Measurements from ENCODE around the gene BRINP3. TPM values are rescaled to one million over a fixed set of nuclear protein-coding genes. Genes with fewer than 3 reads are reported as not detected.

BRINP3 gene
- total RNA-seq, 1 experiment from 2014 or later: not detected

DNA sequence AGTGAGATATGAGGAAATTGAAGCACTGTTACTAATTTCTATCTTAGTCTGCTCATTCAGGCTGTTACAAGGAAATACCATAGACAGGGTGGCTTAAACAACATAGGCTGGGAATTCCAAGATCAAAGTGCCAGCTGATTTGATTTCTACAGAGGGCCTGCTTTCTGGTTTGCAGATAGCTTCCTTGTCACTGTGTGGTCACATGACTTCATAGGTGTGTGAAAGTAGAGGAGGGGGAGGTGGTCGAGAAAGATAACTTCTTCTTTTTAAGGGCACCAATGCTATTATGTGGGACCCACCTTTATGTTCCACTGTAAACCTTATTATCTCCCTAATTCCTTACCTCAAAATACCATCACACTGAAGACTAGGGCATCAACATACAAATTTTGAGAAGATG lies 6.4 kb upstream of the BRINP3 start:
- no peak overlapping the region for H3K4me3 Mint-ChIP-seq
- Histone ChIP-seq H2BK20ac (ENCODE audit: low read depth, low read length, poor library complexity, severe bottlenecking) (no peak overlapping the region), H3K9ac (ENCODE audit: extremely low read depth, insufficient read length, low read length) (no peak overlapping the region)

More for the DNA sequence above, 6.4 kb upstream of the BRINP3 start:
- Histone ChIP-seq H3K4ac (ENCODE audit: low read depth, low read length) (no peak overlapping the region), H3K4me1 (ENCODE audit: insufficient read depth, low read length) (no peaks in the 10 kb centered on the region), H3K23ac (ENCODE audit: insufficient read length, low read depth, low read length) (no peak overlapping the region), H3K4me2 (ENCODE audit: insufficient read depth, insufficient read length, low read length) (no peak overlapping the region), H2AK5ac (ENCODE audit: insufficient read length, low read length) (no peak overlapping the region), H3K18ac (ENCODE audit: insufficient read length, low read depth, low read length) (no peak overlapping the region), H2BK12ac (ENCODE audit: insufficient read length, low read depth, low read length) (no peak overlapping the region), H3K27me3 (ENCODE audit: insufficient read depth, low read length) (no peaks in the 10 kb centered on the region), H3K79me2 (ENCODE audit: insufficient read depth, low read length) (no peaks in the 10 kb centered on the region), H3T11ph (ENCODE audit: low read length) (no peak overlapping the region), H3K27ac (ENCODE audit: insufficient read length, low read depth, low read length) (no peak overlapping the region), H4K91ac (ENCODE audit: insufficient read length, low read depth, low read length) (no peak overlapping the region), H3K9me3 (ENCODE audit: control insufficient read depth, low read depth, low read length) (no peaks in the 10 kb centered on the region), H2BK15ac (ENCODE audit: low read depth, low read length) (no peak overlapping the region), H3K23me2 (ENCODE audit: insufficient read length, low read depth, low read length, poor library complexity, severe bottlenecking) (peaks cover 4% of the 10 kb centered on the region), H3K79me1 (ENCODE audit: insufficient read depth, low read depth, low read length, poor library complexity, severe bottlenecking) (no peaks in the 10 kb centered on the region), H2BK120ac (ENCODE audit: low read depth, low read length, poor library complexity, severe bottlenecking) (no peak overlapping the region), H4K20me1 (ENCODE audit: control insufficient read depth, insufficient read depth, insufficient read length) (no peaks in the 10 kb centered on the region), H3K14ac (ENCODE audit: insufficient read depth, low read length) (no peak overlapping the region), H4K8ac (replicated peaks; ENCODE audit: insufficient read length, low read depth, low read length) (no peak overlapping the region), H3K56ac (ENCODE audit: insufficient read length, low read depth, low read length) (no peak overlapping the region), H2BK5ac (ENCODE audit: insufficient read length, low read length) (no peak overlapping the region), H4K5ac (ENCODE audit: insufficient read length, low read depth, low read length) (no peak overlapping the region), H2AFZ (ENCODE audit: low read length) (no peak overlapping the region)
- H3K27ac Mint-ChIP-seq: no peak overlapping the region
- peaks cover 8 to 15% of the 10 kb centered on the region in 2 experiments for H3K4me1 Mint-ChIP-seq
- no peaks in the 10 kb centered on the region for H3K36me3 Mint-ChIP-seq (ENCODE audit: insufficient read depth in 1 of 3, low read depth in 3 of 3)
- no CpG with 5 or more reads among the region's 1 CpG for WGBS (ENCODE audit: extremely low coverage, insufficient read length, low lambda C conversion rate)
- TF ChIP-seq, protein P1, sequence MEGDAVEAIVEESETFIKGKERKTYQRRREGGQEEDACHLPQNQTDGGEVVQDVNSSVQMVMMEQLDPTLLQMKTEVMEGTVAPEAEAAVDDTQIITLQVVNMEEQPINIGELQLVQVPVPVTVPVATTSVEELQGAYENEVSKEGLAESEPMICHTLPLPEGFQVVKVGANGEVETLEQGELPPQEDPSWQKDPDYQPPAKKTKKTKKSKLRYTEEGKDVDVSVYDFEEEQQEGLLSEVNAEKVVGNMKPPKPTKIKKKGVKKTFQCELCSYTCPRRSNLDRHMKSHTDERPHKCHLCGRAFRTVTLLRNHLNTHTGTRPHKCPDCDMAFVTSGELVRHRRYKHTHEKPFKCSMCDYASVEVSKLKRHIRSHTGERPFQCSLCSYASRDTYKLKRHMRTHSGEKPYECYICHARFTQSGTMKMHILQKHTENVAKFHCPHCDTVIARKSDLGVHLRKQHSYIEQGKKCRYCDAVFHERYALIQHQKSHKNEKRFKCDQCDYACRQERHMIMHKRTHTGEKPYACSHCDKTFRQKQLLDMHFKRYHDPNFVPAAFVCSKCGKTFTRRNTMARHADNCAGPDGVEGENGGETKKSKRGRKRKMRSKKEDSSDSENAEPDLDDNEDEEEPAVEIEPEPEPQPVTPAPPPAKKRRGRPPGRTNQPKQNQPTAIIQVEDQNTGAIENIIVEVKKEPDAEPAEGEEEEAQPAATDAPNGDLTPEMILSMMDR (conservative IDR thresholded peaks at IDR 0.05): no peak
- DNase-seq: no peak
- peaks cover 16% of the 10 kb centered on the region for H3K27me3 Mint-ChIP-seq (ENCODE audit: low read depth)
- no peaks in the 10 kb centered on the region; a peak in 1 of 5 replicates for H3K9me3 Mint-ChIP-seq
